Measurements from ENCODE around the gene PILRA. TPM values are rescaled to one million over a fixed set of nuclear protein-coding genes. Genes with fewer than 3 reads are reported as not detected.

Gene PILRA
- total RNA-seq, 1 donor from 2014 or later: 2.2 TPM

- intact Hi-C loops (cut with micrococcal nuclease): loop anchor here (1.0 to 10.0 kb wide), 11 partner anchors 8 to 514 kb away; partner anchors contain the start of genes AGFG2, LAMTOR4, MBLAC1 and PPP1R35
- peak within 1 kb of the TSS; percentile 100 for H3K27ac Mint-ChIP-seq
- TF ChIP-seq, protein P1, sequence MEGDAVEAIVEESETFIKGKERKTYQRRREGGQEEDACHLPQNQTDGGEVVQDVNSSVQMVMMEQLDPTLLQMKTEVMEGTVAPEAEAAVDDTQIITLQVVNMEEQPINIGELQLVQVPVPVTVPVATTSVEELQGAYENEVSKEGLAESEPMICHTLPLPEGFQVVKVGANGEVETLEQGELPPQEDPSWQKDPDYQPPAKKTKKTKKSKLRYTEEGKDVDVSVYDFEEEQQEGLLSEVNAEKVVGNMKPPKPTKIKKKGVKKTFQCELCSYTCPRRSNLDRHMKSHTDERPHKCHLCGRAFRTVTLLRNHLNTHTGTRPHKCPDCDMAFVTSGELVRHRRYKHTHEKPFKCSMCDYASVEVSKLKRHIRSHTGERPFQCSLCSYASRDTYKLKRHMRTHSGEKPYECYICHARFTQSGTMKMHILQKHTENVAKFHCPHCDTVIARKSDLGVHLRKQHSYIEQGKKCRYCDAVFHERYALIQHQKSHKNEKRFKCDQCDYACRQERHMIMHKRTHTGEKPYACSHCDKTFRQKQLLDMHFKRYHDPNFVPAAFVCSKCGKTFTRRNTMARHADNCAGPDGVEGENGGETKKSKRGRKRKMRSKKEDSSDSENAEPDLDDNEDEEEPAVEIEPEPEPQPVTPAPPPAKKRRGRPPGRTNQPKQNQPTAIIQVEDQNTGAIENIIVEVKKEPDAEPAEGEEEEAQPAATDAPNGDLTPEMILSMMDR (IDR thresholded peaks at IDR 0.05): no peak
- ChIA-PET POLR2A (interaction anchor here (0.5 to 4.3 kb wide), 61 partner anchors 9 to 1987 kb away, joined by 3 to 90 read pairs (median 6); partner anchors contain the start of genes AGFG2, AP4M1, BUD31 and FBXO24), CTCF (interaction anchor here (0.8 to 3.9 kb wide), 3 partner anchors 9 to 22 kb away, joined by 3 to 16 read pairs (median 5); no protein-coding TSS in a partner anchor)
- peak within 1 kb of the TSS; percentile 98 for H3K4me3 Mint-ChIP-seq
- H3K9me3 Mint-ChIP-seq: no peaks in the 10 kb centered on the region
- peak; percentile 51 for ATAC-seq (ENCODE audit: low read depth)
- peaks cover 48% of the 10 kb centered on the region for H3K36me3 Mint-ChIP-seq (ENCODE audit: low read depth)
- DNase-seq: peak; percentile 95
- H3K27me3 Mint-ChIP-seq: no peaks in the 10 kb centered on the region
- peaks cover 38% of the 10 kb centered on the region for H3K4me1 Mint-ChIP-seq
Observed at GRCh38 chr7:100428199-100428966, 55.1 kb downstream of the PILRA start, which contains the start of gene ZCWPW1. Gene ZCWPW1 (minus strand): TSS chr7:100428703. CDS start chr7:100420649, 8,054 bp downstream.

DNA sequence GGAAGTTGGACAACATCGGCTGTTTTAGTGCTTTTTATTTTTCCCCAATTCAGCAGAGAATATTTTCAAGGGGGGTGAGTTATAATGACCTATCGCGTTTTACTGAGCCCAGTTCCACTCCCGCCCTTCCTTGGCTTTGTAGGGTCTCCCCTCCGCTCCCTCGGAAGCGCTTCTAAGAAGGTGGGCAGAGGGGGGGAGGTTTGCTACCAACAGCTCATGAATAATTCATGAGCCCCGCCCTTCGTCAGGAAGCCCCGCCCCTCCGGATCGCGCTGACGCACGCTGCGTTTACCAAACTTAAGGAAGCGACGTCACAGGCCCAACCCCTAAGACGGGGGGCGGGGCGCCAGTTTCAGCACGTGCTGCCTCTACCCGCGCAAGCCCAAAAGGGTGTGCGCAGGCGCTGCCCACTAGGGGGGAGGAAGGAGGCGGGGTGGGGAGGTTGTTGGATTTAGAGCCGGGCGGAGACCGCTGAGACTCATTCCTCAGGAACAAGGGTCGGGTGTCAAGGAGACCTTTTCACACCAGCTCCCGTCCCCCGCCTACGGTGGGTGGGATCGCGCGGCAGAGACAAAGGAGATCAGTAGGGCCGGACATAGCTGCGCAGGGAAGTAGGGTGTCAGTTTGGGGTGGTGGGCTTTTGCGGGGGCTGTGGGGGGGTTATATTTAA, 55.8 kb downstream of the PILRA start:
- peak; percentile 58 for ATAC-seq (ENCODE audit: low read depth)
- Mint-ChIP-seq H3K27ac (peak overlapping the region; percentile 100), H3K36me3 (ENCODE audit: low read depth) (peaks cover 52% of the 10 kb centered on the region), H3K9me3 (no peaks in the 10 kb centered on the region), H3K27me3 (no peaks in the 10 kb centered on the region), H3K4me3 (peak overlapping the region; percentile 98), H3K4me1 (peaks cover 45% of the 10 kb centered on the region)
- intact Hi-C loops (cut with micrococcal nuclease): loop anchor here (1.0 to 10.0 kb wide), 15 partner anchors 7 to 514 kb away; partner anchors contain the start of genes AGFG2, FBXO24, GNB2 and LAMTOR4
- ChIA-PET CTCF (interaction anchor here (3.9 kb wide), 1 partner anchor 22 kb away, joined by 16 read pairs; no protein-coding TSS in a partner anchor), POLR2A (interaction anchor here (0.5 to 4.3 kb wide), 70 partner anchors 9 to 1987 kb away, joined by 3 to 90 read pairs (median 6); partner anchors contain the start of genes AGFG2, AP4M1, BUD31 and FBXO24)
- TF ChIP-seq, protein P1 (IDR thresholded peaks at IDR 0.05): no peak
- peak; percentile 100 for DNase-seq

GRCh38 chr7:100429637-100430492, 56.6 kb downstream of the PILRA start, which contains the start of gene MEPCE:
Gene MEPCE (plus strand): TSS chr7:100429831. CDS start chr7:100430019, 188 bp downstream.
- intact Hi-C loops (cut with micrococcal nuclease): loop anchor here (1.0 to 10.0 kb wide), 12 partner anchors 85 to 825 kb away; partner anchors contain the start of genes AGFG2, FBXO24, GNB2 and LAMTOR4
- Mint-ChIP-seq H3K27ac (peak within 1 kb of the TSS; percentile 100), H3K36me3 (ENCODE audit: low read depth) (peaks cover 57% of the 10 kb centered on the region), H3K4me3 (peak within 1 kb of the TSS; percentile 98), H3K4me1 (peaks cover 52% of the 10 kb centered on the region), H3K27me3 (no peaks in the 10 kb centered on the region), H3K9me3 (no peaks in the 10 kb centered on the region)
- ChIA-PET POLR2A (interaction anchor here (0.5 to 4.3 kb wide), 65 partner anchors 8 to 1987 kb away, joined by 3 to 90 read pairs (median 6); partner anchors contain the start of genes AGFG2, AP4M1, BUD31 and FBXO24), CTCF (interaction anchor here (3.9 kb wide), 1 partner anchor 22 kb away, joined by 16 read pairs; no protein-coding TSS in a partner anchor)
- peak; percentile 94 for DNase-seq
- ATAC-seq (ENCODE audit: low read depth): peak; percentile 47
- TF ChIP-seq, protein P1 (IDR thresholded peaks at IDR 0.05): no peak

- POLR2A ChIA-PET: interaction anchor here (0.6 to 4.3 kb wide), 28 partner anchors 7 to 1987 kb away, joined by 3 to 90 read pairs (median 10); partner anchors contain the start of genes AP4M1, FBXO24, GPC2 and LAMTOR4
- no peaks in the 10 kb centered on the region for H3K27me3 Mint-ChIP-seq
- DNase-seq (no peak), ATAC-seq (ENCODE audit: low read depth) (no peak)
- H3K36me3 Mint-ChIP-seq (ENCODE audit: low read depth): peaks cover 61% of the 10 kb centered on the region
- H3K27ac Mint-ChIP-seq: peak overlapping the region; percentile 97
- TF ChIP-seq, protein P1 (IDR thresholded peaks at IDR 0.05): no peak
- H3K9me3 Mint-ChIP-seq: no peaks in the 10 kb centered on the region
- intact Hi-C loops (cut with micrococcal nuclease): loop anchor here (10.0 kb wide), 1 partner anchor 824 kb away; no protein-coding TSS in a partner anchor
- peaks cover 59% of the 10 kb centered on the region for H3K4me1 Mint-ChIP-seq
- CTCF ChIA-PET: interaction anchor here (3.9 kb wide), 1 partner anchor 23 kb away, joined by 16 read pairs; no protein-coding TSS in a partner anchor
- H3K4me3 Mint-ChIP-seq: peak overlapping the region; percentile 90
Observed at GRCh38 chr7:100430493-100431285, 57.4 kb downstream of the PILRA start.
